NOMO-1 (cell line): ENCODE results near the gene KCNJ14.

ENCODE experiments used
- DNase-seq, 2 experiments: peaks; one replicate each; lab custom pipeline; 2025; ENCODE audit not compliant: unreplicated experiment in 2 of 2; lab: John Stamatoyannopoulos, UW

The KCNJ14 gene

GRCh38 chr19:48455171-48455907, at the start of gene KCNJ14:
Gene KCNJ14 (plus strand): TSS chr19:48455574. CDS start chr19:48461725, 6,151 bp downstream.
- DNase-seq = no peak

- DNase-seq = no peak
These were observed 49.5 kb upstream of the KCNJ14 start for GRCh38 chr19:48405850-48406249.

GRCh38 chr19:48413879-48414587, 41.3 kb upstream of the KCNJ14 start:
- no peak for DNase-seq

GRCh38 chr19:48415395-48415794, 40.0 kb upstream of the KCNJ14 start:
- peak; percentile 32 to 61 for DNase-seq

GRCh38 chr19:48415806-48416221, 39.6 kb upstream of the KCNJ14 start:
- no peak for DNase-seq

GRCh38 chr19:48417421-48417820, 38.0 kb upstream of the KCNJ14 start:
- no peak for DNase-seq

- no peak for DNase-seq
These were observed 36.9 kb upstream of the KCNJ14 start for GRCh38 chr19:48418317-48419064.

GRCh38 chr19:48419158-48419920, 36.0 kb upstream of the KCNJ14 start:
- no peak for DNase-seq

- no peak for DNase-seq
These were observed 33.8 kb upstream of the KCNJ14 start for GRCh38 chr19:48421548-48421947.

GRCh38 chr19:48424694-48425219, 30.6 kb upstream of the KCNJ14 start:
- peak; percentile 11 to 22 for DNase-seq

- DNase-seq = no peak
These were observed 26.7 kb upstream of the KCNJ14 start for GRCh38 chr19:48428670-48429069.

- no peak for DNase-seq
These were observed 22.0 kb upstream of the KCNJ14 start for GRCh38 chr19:48433337-48433736.

- DNase-seq = no peak
These were observed 18.8 kb upstream of the KCNJ14 start for GRCh38 chr19:48436586-48436985.

GRCh38 chr19:48441360-48442050, 13.9 kb upstream of the KCNJ14 start:
- no peak for DNase-seq

- no peak for DNase-seq
These were observed 13.0 kb upstream of the KCNJ14 start for GRCh38 chr19:48442116-48443035.

- no peak for DNase-seq
These were observed 12.1 kb upstream of the KCNJ14 start for GRCh38 chr19:48443256-48443655.

GRCh38 chr19:48443731-48444128, 11.6 kb upstream of the KCNJ14 start:
- no peak for DNase-seq

- DNase-seq = no peak
These were observed 11.0 kb upstream of the KCNJ14 start for GRCh38 chr19:48444129-48444935.
